ENCODE measurements around the gene TARS2. TPM values are rescaled to one million over a fixed set of nuclear protein-coding genes. Genes with fewer than 3 reads are reported as not detected.
A peak's percentile ranks its signal among the peaks of the same experiment; 100 is the strongest.

Gene TARS2
- total and polyA plus RNA-seq, 2 of the 13 experiments (the other 11 are each of a cell fraction or from before 2014, with no cell fraction given) = 21.3 to 22.8 TPM

- no peak for TF ChIP-seq AFF4 (CRISPR knock-in tag; IDR thresholded peaks at IDR 0.05)
- TF ChIP-seq ELK4 (CRISPR knock-in tag; IDR thresholded peaks at IDR 0.05; ENCODE audit: borderline replicate concordance) = no peak
- no peak for TF ChIP-seq ZNF280D (CRISPR knock-in tag; IDR thresholded peaks at IDR 0.05)
- no peak for TF ChIP-seq ZSCAN20 (CRISPR knock-in tag; IDR thresholded peaks at IDR 0.05; ENCODE audit: borderline replicate concordance)
- TF ChIP-seq BCL3 (CRISPR knock-in tag; IDR thresholded peaks at IDR 0.05) = no peak
- TF ChIP-seq SAP130 (CRISPR knock-in tag; IDR thresholded peaks at IDR 0.05; ENCODE audit: low read depth) = no peak
- no peak for TF ChIP-seq ZNF564 (CRISPR knock-in tag; IDR thresholded peaks at IDR 0.05)
- no peak for TF ChIP-seq SMC3 (IDR thresholded peaks at IDR 0.05; ENCODE audit: low read length)
- TF ChIP-seq ZNF570 (CRISPR knock-in tag; IDR thresholded peaks at IDR 0.05; ENCODE audit: borderline replicate concordance) = no peak
- TF ChIP-seq NBN (conservative IDR thresholded peaks at IDR 0.05) = no peak
- TF ChIP-seq NRL (CRISPR knock-in tag; IDR thresholded peaks at IDR 0.05; ENCODE audit: borderline replicate concordance) = no peak
- TF ChIP-seq TCF7L2 (IDR thresholded peaks at IDR 0.05; ENCODE audit: low read depth, low read length) = no peak
- peak; percentile 49; the same call in 1 of the 2 replicates for TF ChIP-seq ZFX (CRISPR knock-in tag; IDR thresholded peaks at IDR 0.05; ENCODE audit: low read depth)
- no peak for TF ChIP-seq ZNF446 (CRISPR knock-in tag; IDR thresholded peaks at IDR 0.05)
- TF ChIP-seq SOX5 (CRISPR knock-in tag; IDR thresholded peaks at IDR 0.05; ENCODE audit: borderline replicate concordance) = no peak
- no peak for TF ChIP-seq SMARCE1 (IDR thresholded peaks at IDR 0.05; ENCODE audit: borderline replicate concordance)
- no peak for TF ChIP-seq ZNF274 (CRISPR knock-in tag; IDR thresholded peaks at IDR 0.05)
- TF ChIP-seq ZNF414 (CRISPR knock-in tag; IDR thresholded peaks at IDR 0.05) = no peak
- no peak for TF ChIP-seq ZNF75D (CRISPR knock-in tag; IDR thresholded peaks at IDR 0.05; ENCODE audit: borderline replicate concordance)
- TF ChIP-seq NFYB (CRISPR knock-in tag; IDR thresholded peaks at IDR 0.05) = no peak
Observed at GRCh38 chr1:150537732-150538684, 50.8 kb downstream of the TARS2 start (continued).
